Loucy (cell line): ENCODE data around the gene MTHFS.

Source experiments
- EZH2phosphoT487 ChIP-seq: fragments of 200-600 bp; IDR thresholded peaks from 2 replicates; pipeline ENCODE4 v1.6.1; 2018; ENCODE audit warnings: antibody characterized with exemption, mild to moderate bottlenecking, moderate library complexity, borderline replicate concordance
- TF ChIP-seq, protein P1 (sequence below): fragments of 200-600 bp; sonication (generic); conservative IDR thresholded peaks from 2 replicates; pipeline ENCODE4 v1.5.1; 2014; ENCODE audit warnings: mild to moderate bottlenecking, antibody characterized with exemption, low read length

- TF ChIP-seq, protein P1, sequence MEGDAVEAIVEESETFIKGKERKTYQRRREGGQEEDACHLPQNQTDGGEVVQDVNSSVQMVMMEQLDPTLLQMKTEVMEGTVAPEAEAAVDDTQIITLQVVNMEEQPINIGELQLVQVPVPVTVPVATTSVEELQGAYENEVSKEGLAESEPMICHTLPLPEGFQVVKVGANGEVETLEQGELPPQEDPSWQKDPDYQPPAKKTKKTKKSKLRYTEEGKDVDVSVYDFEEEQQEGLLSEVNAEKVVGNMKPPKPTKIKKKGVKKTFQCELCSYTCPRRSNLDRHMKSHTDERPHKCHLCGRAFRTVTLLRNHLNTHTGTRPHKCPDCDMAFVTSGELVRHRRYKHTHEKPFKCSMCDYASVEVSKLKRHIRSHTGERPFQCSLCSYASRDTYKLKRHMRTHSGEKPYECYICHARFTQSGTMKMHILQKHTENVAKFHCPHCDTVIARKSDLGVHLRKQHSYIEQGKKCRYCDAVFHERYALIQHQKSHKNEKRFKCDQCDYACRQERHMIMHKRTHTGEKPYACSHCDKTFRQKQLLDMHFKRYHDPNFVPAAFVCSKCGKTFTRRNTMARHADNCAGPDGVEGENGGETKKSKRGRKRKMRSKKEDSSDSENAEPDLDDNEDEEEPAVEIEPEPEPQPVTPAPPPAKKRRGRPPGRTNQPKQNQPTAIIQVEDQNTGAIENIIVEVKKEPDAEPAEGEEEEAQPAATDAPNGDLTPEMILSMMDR, result no peak
- no peak for TF ChIP-seq EZH2phosphoT487
These were observed 92.0 kb downstream of the MTHFS start for GRCh38 chr15:79804838-79805237.
